Head of caudate nucleus (tissue), 42 donors: ENCODE measurements around the gene KDM6A.
A peak's percentile ranks its signal among the peaks of the same experiment; 100 is the strongest.
"Not testable (repeated sequence)": the region's sequence is repeated elsewhere in the genome, so short reads cannot be mapped to it uniquely, and the experiment has no call there.

Experiments used
- DNase-seq, 42 donors: peaks; one replicate each; pipeline versions ENCODE4 v3.0.0 to v3.0.0-alpha.2; 2020 to 2021; ENCODE audit warnings: mixed read lengths in 7 of 42
- intact Hi-C: fragments of 100-400 bp; cut with DNase I; formaldehyde crosslinking; loops from one replicate; pipeline ENCODE4 v1.15.0; 2022

Gene KDM6A

GRCh38 chrX:44913656-44914531 lies 40.9 kb downstream of the KDM6A start:
- intact Hi-C loops, result no loop called here
- DNase-seq, result no peak

- no peak for DNase-seq
- intact Hi-C loops, result no loop called here
These were observed 41.7 kb downstream of the KDM6A start for GRCh38 chrX:44914532-44915198.

- intact Hi-C loops, result no loop called here
- DNase-seq, result no peak
These were observed 42.4 kb downstream of the KDM6A start for GRCh38 chrX:44915361-44915868.

GRCh38 chrX:44918722-44919121 lies 45.7 kb downstream of the KDM6A start:
- intact Hi-C loops, result no loop called here
- DNase-seq, result no peak

GRCh38 chrX:44922980-44923379 lies 50.0 kb downstream of the KDM6A start:
- intact Hi-C loops, result no loop called here
- DNase-seq, result no peak

GRCh38 chrX:44927398-44927797 lies 54.4 kb downstream of the KDM6A start:
- intact Hi-C loops, result no loop called here

GRCh38 chrX:44931441-44931973 lies 58.5 kb downstream of the KDM6A start:
- intact Hi-C loops, result no loop called here
- no peak for DNase-seq

More at GRCh38 chrX:44927398-44927797, 54.4 kb downstream of the KDM6A start:
- no peak for DNase-seq

GRCh38 chrX:44935172-44935571 lies 62.2 kb downstream of the KDM6A start:
- no peak for DNase-seq
- intact Hi-C loops, result no loop called here

GRCh38 chrX:44935640-44936039 lies 62.7 kb downstream of the KDM6A start:
- DNase-seq, result no peak
- intact Hi-C loops, result no loop called here

- intact Hi-C loops, result no loop called here
- DNase-seq, result peak in 7 of 42 donors; percentile 2 to 42 (median 19)
These were observed 64.6 kb downstream of the KDM6A start for GRCh38 chrX:44937606-44938005.

- intact Hi-C loops, result no loop called here
- DNase-seq, result no peak
These were observed 65.1 kb downstream of the KDM6A start for GRCh38 chrX:44938111-44938510.

- intact Hi-C loops, DNase-seq: not testable (repeated sequence)
These were observed 67.6 kb downstream of the KDM6A start for GRCh38 chrX:44940541-44940940.

- DNase-seq, result no peak
- intact Hi-C loops, result no loop called here
These were observed 70.0 kb downstream of the KDM6A start for GRCh38 chrX:44943007-44943406.

- intact Hi-C loops, result no loop called here
These were observed 71.9 kb downstream of the KDM6A start for GRCh38 chrX:44944894-44945293.

GRCh38 chrX:44945736-44946135 lies 72.7 kb downstream of the KDM6A start:
- intact Hi-C loops, result no loop called here
- no peak for DNase-seq

More at GRCh38 chrX:44944894-44945293, 71.9 kb downstream of the KDM6A start:
- DNase-seq, result no peak

- no peak for DNase-seq
- intact Hi-C loops, result no loop called here
These were observed 73.8 kb downstream of the KDM6A start for GRCh38 chrX:44946771-44947170.

GRCh38 chrX:44947995-44948394 lies 75.0 kb downstream of the KDM6A start:
- intact Hi-C loops, result no loop called here
- DNase-seq, result no peak

- intact Hi-C loops, result no loop called here
- DNase-seq, result no peak
These were observed 75.4 kb downstream of the KDM6A start for GRCh38 chrX:44948406-44948805.

GRCh38 chrX:44949125-44949524 lies 76.1 kb downstream of the KDM6A start:
- intact Hi-C loops, result no loop called here
- no peak for DNase-seq
